Measurements from ENCODE around the gene IRF8. TPM values are rescaled to one million over a fixed set of nuclear protein-coding genes. Genes with fewer than 3 reads are reported as not detected.

The IRF8 gene
- total RNA-seq, 1 experiment from 2014 or later = 0.28 TPM

DNA sequence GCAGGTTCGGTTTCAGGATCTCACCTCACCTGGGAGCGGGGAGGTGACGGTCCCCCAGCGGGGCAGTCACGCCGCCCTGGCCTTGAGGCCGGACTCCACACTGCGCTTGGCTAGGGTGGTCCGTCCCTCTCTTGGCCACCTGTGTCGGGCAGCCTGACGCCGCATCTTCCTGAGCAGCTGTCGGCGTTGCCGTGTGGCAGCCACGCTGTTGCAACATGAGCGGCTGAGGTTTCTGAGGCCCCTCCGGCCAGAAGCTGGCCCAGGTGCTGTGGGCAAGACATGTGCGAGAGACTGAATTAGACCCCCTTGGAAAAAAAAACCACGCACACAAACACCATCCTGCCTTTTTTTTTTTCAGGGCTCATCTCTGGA, 49.2 kb downstream of the IRF8 start:
- no peak overlapping the region for H3K9ac ChIP-seq (ENCODE audit: extremely low read depth, insufficient read length, low read length)
- no CpG with 5 or more reads among the region's 20 CpGs for WGBS (ENCODE audit: extremely low coverage, insufficient read length, low lambda C conversion rate)
- no peaks in the 10 kb centered on the region for H3K79me1 ChIP-seq (ENCODE audit: insufficient read depth, low read depth, low read length, poor library complexity, severe bottlenecking)
- Mint-ChIP-seq H3K36me3 (ENCODE audit: insufficient read depth in 1 of 3, low read depth in 3 of 3) (no peaks in the 10 kb centered on the region), H3K4me1 (peaks cover 3 to 7% of the 10 kb centered on the region in 2 experiments; a peak in 2 of 4 replicates), H3K4me3 (no peak overlapping the region), H3K9me3 (no peaks in the 10 kb centered on the region), H3K27me3 (ENCODE audit: low read depth) (peaks cover 51% of the 10 kb centered on the region), H3K27ac (no peak overlapping the region)
- no peak overlapping the region for H3K27ac ChIP-seq (ENCODE audit: insufficient read length, low read depth, low read length)
- no peak overlapping the region for H3T11ph ChIP-seq (ENCODE audit: low read length)
- no peak overlapping the region for H2BK120ac ChIP-seq (ENCODE audit: low read depth, low read length, poor library complexity, severe bottlenecking)
- H2AFZ ChIP-seq (ENCODE audit: low read length) = no peak overlapping the region
- H3K79me2 ChIP-seq (ENCODE audit: insufficient read depth, low read length) = no peaks in the 10 kb centered on the region
- no peak overlapping the region for H3K4ac ChIP-seq (ENCODE audit: low read depth, low read length)
- H4K8ac ChIP-seq (replicated peaks; ENCODE audit: insufficient read length, low read depth, low read length) = no peak overlapping the region
- H2BK20ac ChIP-seq (ENCODE audit: low read depth, low read length, poor library complexity, severe bottlenecking) = no peak overlapping the region
- no peak overlapping the region for H2BK15ac ChIP-seq (ENCODE audit: low read depth, low read length)
- TF ChIP-seq CTCF (conservative IDR thresholded peaks at IDR 0.05) = no peak
- H3K18ac ChIP-seq (ENCODE audit: insufficient read length, low read depth, low read length) = no peak overlapping the region
- no peak for DNase-seq
- H3K23me2 ChIP-seq (ENCODE audit: insufficient read length, low read depth, low read length, poor library complexity, severe bottlenecking) = no peaks in the 10 kb centered on the region
- H3K23ac ChIP-seq (ENCODE audit: insufficient read length, low read depth, low read length) = no peak overlapping the region
- no peak overlapping the region for H2BK12ac ChIP-seq (ENCODE audit: insufficient read length, low read depth, low read length)
- H2AK5ac ChIP-seq (ENCODE audit: insufficient read length, low read length) = no peak overlapping the region
- no peak overlapping the region for H3K14ac ChIP-seq (ENCODE audit: insufficient read depth, low read length)
- H4K91ac ChIP-seq (ENCODE audit: insufficient read length, low read depth, low read length) = no peak overlapping the region
- no peaks in the 10 kb centered on the region for H3K4me1 ChIP-seq (ENCODE audit: insufficient read depth, low read length)
- no peaks in the 10 kb centered on the region for H4K20me1 ChIP-seq (ENCODE audit: control insufficient read depth, insufficient read depth, insufficient read length)
- no peaks in the 10 kb centered on the region for H3K27me3 ChIP-seq (ENCODE audit: insufficient read depth, low read length)
- no peak overlapping the region for H3K4me2 ChIP-seq (ENCODE audit: insufficient read depth, insufficient read length, low read length)
- no peak overlapping the region for H2BK5ac ChIP-seq (ENCODE audit: insufficient read length, low read length)
- H4K5ac ChIP-seq (ENCODE audit: insufficient read length, low read depth, low read length) = no peak overlapping the region
- H3K9me3 ChIP-seq (ENCODE audit: control insufficient read depth, low read depth, low read length) = no peaks in the 10 kb centered on the region
- H3K56ac ChIP-seq (ENCODE audit: insufficient read length, low read depth, low read length) = no peak overlapping the region

Measured in H9 (cell line).